ENCODE measurements around the gene GNAS.

DNA sequence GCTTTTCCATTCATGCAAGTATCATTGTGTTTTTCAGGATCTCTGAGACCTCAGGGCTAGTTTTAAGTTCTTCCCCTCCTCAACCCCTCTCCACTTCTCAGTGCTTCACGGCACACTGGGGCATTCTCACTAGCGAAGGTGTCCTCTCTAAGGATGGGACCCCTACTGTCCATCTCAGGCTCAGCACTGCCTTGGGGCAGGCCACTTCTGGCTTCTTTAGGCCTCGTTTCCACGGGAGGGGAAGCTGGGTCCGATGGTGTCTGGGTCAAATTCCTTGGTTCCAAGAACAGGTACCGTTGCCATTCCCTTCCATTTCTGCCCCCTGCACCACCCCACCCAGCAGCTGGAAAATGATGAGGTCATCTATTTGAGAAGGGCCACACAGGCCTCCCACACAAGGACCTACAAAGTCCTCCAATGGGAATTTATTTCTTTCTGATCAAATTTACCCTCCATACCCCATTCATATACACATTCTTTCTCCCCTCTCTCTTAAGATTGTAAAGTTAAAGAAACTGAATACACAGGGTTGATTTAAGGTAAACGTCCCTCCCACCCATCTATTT lies 17.2 kb downstream of the GNAS start:
- no peak for TF ChIP-seq CTCF (IDR thresholded peaks at IDR 0.05; ENCODE audit: insufficient read depth, low read depth, low read length)
- no peak for TF ChIP-seq EZH2 (IDR thresholded peaks at IDR 0.05; ENCODE audit: insufficient read depth, low read length)
